Fibroblast of lung (primary cell): ENCODE data around the gene P2RY4.

Experiments used
- EZH2 ChIP-seq: IDR thresholded peaks from 2 replicates; pipeline ENCODE4 v1.5.1; 2012; ENCODE audit warnings: low read length, control low read depth, mild to moderate bottlenecking; ENCODE audit errors: missing control alignments
- TF ChIP-seq, protein P1 (sequence below), 2 donors: IDR thresholded peaks in 1 of 2; conservative IDR thresholded peaks in 1 of 2; 1 replicate in 1 of 2; 2 replicates in 1 of 2; pipeline ENCODE4 v1.5.1; 2011 to 2012; ENCODE audit warnings: low read length in 2 of 2, control low read depth in 1 of 2, inconsistent platforms in 1 of 2, low read depth in 1 of 2, mild to moderate bottlenecking in 1 of 2

DNA sequence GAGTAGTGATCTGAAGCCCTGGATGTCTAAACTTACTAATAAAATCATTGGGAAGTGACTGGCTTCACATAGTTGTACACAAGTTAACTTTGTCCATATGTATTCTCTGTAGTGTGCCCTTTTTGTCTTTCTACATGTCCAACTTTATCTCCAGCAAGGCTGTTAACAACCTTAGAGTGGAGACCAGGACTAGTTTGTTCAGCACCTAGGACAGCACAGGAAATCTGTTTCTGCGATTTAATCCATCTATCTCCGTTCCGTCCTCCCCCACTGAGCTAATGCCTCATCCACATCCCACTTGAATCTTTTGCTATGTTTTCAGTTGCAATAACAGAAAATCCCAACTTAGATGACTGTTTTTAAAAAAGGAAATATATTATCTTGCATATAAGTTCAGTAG is 4.8 kb upstream of the P2RY4 start:
- TF ChIP-seq, protein P1, sequence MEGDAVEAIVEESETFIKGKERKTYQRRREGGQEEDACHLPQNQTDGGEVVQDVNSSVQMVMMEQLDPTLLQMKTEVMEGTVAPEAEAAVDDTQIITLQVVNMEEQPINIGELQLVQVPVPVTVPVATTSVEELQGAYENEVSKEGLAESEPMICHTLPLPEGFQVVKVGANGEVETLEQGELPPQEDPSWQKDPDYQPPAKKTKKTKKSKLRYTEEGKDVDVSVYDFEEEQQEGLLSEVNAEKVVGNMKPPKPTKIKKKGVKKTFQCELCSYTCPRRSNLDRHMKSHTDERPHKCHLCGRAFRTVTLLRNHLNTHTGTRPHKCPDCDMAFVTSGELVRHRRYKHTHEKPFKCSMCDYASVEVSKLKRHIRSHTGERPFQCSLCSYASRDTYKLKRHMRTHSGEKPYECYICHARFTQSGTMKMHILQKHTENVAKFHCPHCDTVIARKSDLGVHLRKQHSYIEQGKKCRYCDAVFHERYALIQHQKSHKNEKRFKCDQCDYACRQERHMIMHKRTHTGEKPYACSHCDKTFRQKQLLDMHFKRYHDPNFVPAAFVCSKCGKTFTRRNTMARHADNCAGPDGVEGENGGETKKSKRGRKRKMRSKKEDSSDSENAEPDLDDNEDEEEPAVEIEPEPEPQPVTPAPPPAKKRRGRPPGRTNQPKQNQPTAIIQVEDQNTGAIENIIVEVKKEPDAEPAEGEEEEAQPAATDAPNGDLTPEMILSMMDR (conservative IDR thresholded peaks at IDR 0.05 in 1 of 2, IDR thresholded peaks at IDR 0.05 in 1 of 2; ENCODE audit: low read depth in 1 of 2, low read length in 2 of 2), result no peak
- TF ChIP-seq EZH2, result no peak
